K562 (cell line): ENCODE results near the gene TENM3. TPM values are rescaled to one million over a fixed set of nuclear protein-coding genes. Genes with fewer than 3 reads are reported as not detected.

Experiments used
- ATAC-seq: fragments of 200-7000 bp; cut with Tn5 transposase; 3 replicates; pipeline ENCODE4 v1.9.1; 2020; ENCODE audit warnings: moderate library complexity
- BruUV-seq: library from RNA; stranded (reverse); fragments of 400-500 nt; replicated peaks from 2 replicates; lab custom pipeline; 2021; lab: Mats Ljungman, UMichigan
- CTCF ChIA-PET: fragments of 300-600 bp; formaldehyde crosslinking; extraction: SDS; loops from one replicate; lab custom pipeline; 2021; ENCODE audit warnings: low intra/inter-chr PET ratio; lab: Yijun Ruan, JAX
- POLR2A ChIA-PET: fragments of 300-600, 350-650 bp; sonication (Branson Sonifier 250); formaldehyde crosslinking; extraction: SDS; loops from one replicate; lab custom pipeline; 2021; ENCODE audit warnings: antibody characterized with exemption, inconsistent platforms; lab: Yijun Ruan, JAX
- DNase-seq, 4 experiments: peaks; one replicate each; pipeline versions ENCODE4 v3.0.0 to v3.0.0-alpha.2; 2011 to 2018; ENCODE audit warnings: low spot score in 3 of 4, mixed read lengths in 3 of 4; ENCODE audit errors: extremely low read depth in 1 of 4
- FAIRE-seq: peaks from 2 replicates; lab custom pipeline; 2011; peaks lifted over from hg19 to GRCh38; lab: Jason Lieb, UNC
- H2AFZ ChIP-seq: 2 replicates; pipeline ENCODE4 v1.6.0; 2011; ENCODE audit warnings: low read depth, low read length, control low read depth, inconsistent platforms
- H3K27ac ChIP-seq: fragments of 200-600 bp; 3 replicates; pipeline ENCODE4 v1.8.0; 2011; ENCODE audit warnings: low read depth, mild to moderate bottlenecking, control low read depth, inconsistent platforms, low read length, moderate library complexity, mixed read lengths; ENCODE audit errors: extremely low read depth
- H3K27me3 ChIP-seq, 2 experiments: fragments of 300-600 bp in 1 of 2; 2 replicates in 1 of 2; 3 replicates in 1 of 2; pipeline versions ENCODE4 v1.6.0 to v1.8.0; 2011; ENCODE audit warnings: inconsistent platforms in 2 of 2, low read length in 2 of 2, mild to moderate bottlenecking in 1 of 2, mixed read lengths in 1 of 2, moderate library complexity in 1 of 2; ENCODE audit not compliant: control insufficient read depth in 2 of 2, insufficient read depth in 2 of 2
- H3K36me3 ChIP-seq: fragments of 300-600 bp; 3 replicates; pipeline ENCODE4 v1.8.0; 2011; ENCODE audit warnings: mild to moderate bottlenecking, low read length, inconsistent platforms; ENCODE audit not compliant: control insufficient read depth, insufficient read depth
- H3K4me1 ChIP-seq, 2 experiments: fragments of 200-600 bp in 1 of 2; replicated peaks in 1 of 2; 2 replicates in 1 of 2; 3 replicates in 1 of 2; pipeline versions ENCODE4 v1.5.1 to v1.8.0; 2011; ENCODE audit warnings: inconsistent platforms in 2 of 2, low read length in 2 of 2, mild to moderate bottlenecking in 1 of 2, mixed read lengths in 1 of 2, moderate library complexity in 1 of 2; ENCODE audit not compliant: control insufficient read depth in 2 of 2, insufficient read depth in 2 of 2
- H3K4me2 ChIP-seq: 2 replicates; pipeline ENCODE4 v1.6.1; 2011; ENCODE audit warnings: low read length, control low read depth, inconsistent platforms, mixed read lengths; ENCODE audit not compliant: insufficient read depth
- H3K4me3 ChIP-seq: fragments of 200-600 bp; sonication (generic), shearing (Covaris generic); 2 replicates; pipeline ENCODE4 v1.5.1; 2016; ENCODE audit warnings: control low read depth, inconsistent platforms
- H3K79me2 ChIP-seq: fragments of 200-600 bp; 3 replicates; pipeline ENCODE4 v1.8.0; 2011; ENCODE audit warnings: low read length, inconsistent platforms; ENCODE audit not compliant: control insufficient read depth, insufficient read depth
- H3K9ac ChIP-seq, 2 experiments: 2 replicates each; pipeline versions ENCODE4 v1.6.0 to v1.6.1; 2011; ENCODE audit warnings: low read depth in 2 of 2, low read length in 2 of 2, control low read depth in 1 of 2, inconsistent platforms in 1 of 2, mild to moderate bottlenecking in 1 of 2, mixed read lengths in 1 of 2; ENCODE audit not compliant: insufficient read depth in 1 of 2
- H3K9me1 ChIP-seq: one replicate; pipeline ENCODE4 v1.6.0; 2011; ENCODE audit warnings: inconsistent platforms, mild to moderate bottlenecking, low read length, moderate library complexity; ENCODE audit not compliant: control insufficient read depth, insufficient read depth
- H3K9me3 ChIP-seq: replicated peaks from 2 replicates; pipeline ENCODE4 v1.5.1; 2011; ENCODE audit warnings: low read depth, low read length, inconsistent platforms; ENCODE audit not compliant: control insufficient read depth, insufficient read depth
- H4K20me1 ChIP-seq: replicated peaks from 2 replicates; pipeline ENCODE4 v1.6.1; 2011; ENCODE audit warnings: low read length, inconsistent platforms, mixed read lengths; ENCODE audit not compliant: control insufficient read depth, insufficient read depth
- CREB3L1 ChIP-seq: fragments of 450-650 bp; IDR thresholded peaks from 2 replicates; pipeline ENCODE4 v1.6.1; 2014; ENCODE audit warnings: low read depth, mild to moderate bottlenecking, moderate library complexity, borderline replicate concordance
- EGR1 ChIP-seq: fragments of 450-650 bp; conservative IDR thresholded peaks from 2 replicates; pipeline ENCODE4 v1.6.1; 2017; ENCODE audit warnings: mild to moderate bottlenecking
- ELF1 ChIP-seq: fragments of 200-800 bp; sonication (Bioruptor generic); IDR thresholded peaks from 2 replicates; pipeline ENCODE4 v1.6.1; 2016; ENCODE audit warnings: missing genetic modification characterization, missing compliant biosample characterization
- ETV5 ChIP-seq: sonication (generic); formaldehyde crosslinking; IDR thresholded peaks from 2 replicates; pipeline ENCODE4 v1.4.0; 2020; ENCODE audit warnings: low read depth, mild to moderate bottlenecking, missing genetic modification reagents
- KLF16 ChIP-seq: IDR thresholded peaks from 2 replicates; pipeline ENCODE4 v1.6.1; 2016; ENCODE audit warnings: antibody characterized with exemption
- MLX ChIP-seq, 2 experiments: fragments of 450-650 bp in 1 of 2; sonication (generic) in 1 of 2; formaldehyde crosslinking; conservative IDR thresholded peaks; 2 replicates each; pipeline versions ENCODE4 v1.4.0 to v1.8.1; 2020 to 2022; ENCODE audit warnings: mild to moderate bottlenecking in 1 of 2, missing genetic modification reagents in 1 of 2
- POLR3A ChIP-seq: IDR thresholded peaks from 2 replicates; pipeline ENCODE4 v1.6.1; 2011; ENCODE audit warnings: borderline replicate concordance, mild to moderate bottlenecking, moderate library complexity; ENCODE audit not compliant: insufficient read length, insufficient read depth; ENCODE audit errors: extremely low read depth
- PRPF4 ChIP-seq: fragments of 200-400 bp; formaldehyde crosslinking; IDR thresholded peaks from one replicate; pipeline ENCODE4 v1.6.1; 2017; ENCODE audit warnings: low read length, low read depth, mild to moderate bottlenecking; ENCODE audit not compliant: insufficient read depth, poor library complexity, severe bottlenecking
- PURB ChIP-seq: sonication (generic); formaldehyde crosslinking; IDR thresholded peaks from 2 replicates; pipeline ENCODE4 v1.9.0; 2021; ENCODE audit warnings: low read depth, mild to moderate bottlenecking, missing genetic modification reagents
- PYGO2 ChIP-seq: fragments of 450-650 bp; IDR thresholded peaks from 2 replicates; pipeline ENCODE4 v1.6.1; 2016; ENCODE audit warnings: mild to moderate bottlenecking, missing genetic modification characterization, moderate library complexity, missing compliant biosample characterization
- RNF2 ChIP-seq: sonication (generic); IDR thresholded peaks from 2 replicates; pipeline ENCODE4 v1.6.1; 2016
- SMARCA5 ChIP-seq: fragments of 450-650 bp; IDR thresholded peaks from 2 replicates; pipeline ENCODE4 v1.6.1; 2016
- TAF9B ChIP-seq: fragments of 450-650 bp; IDR thresholded peaks from 2 replicates; pipeline ENCODE4 v1.6.1; 2018; ENCODE audit warnings: mild to moderate bottlenecking; ENCODE audit not compliant: partially characterized antibody
- ZNF449 ChIP-seq: fragments of 250-450 bp; sonication (Bioruptor Pico); IDR thresholded peaks from 2 replicates; pipeline ENCODE4 v1.8.0; 2022; ENCODE audit warnings: moderate library complexity, mild to moderate bottlenecking, inconsistent platforms
- WGBS: fragments of 100-300 bp; shearing (Covaris generic); methylation state at CpG from one replicate; pipeline ENCODE4 v1.1.6; 2016; ENCODE audit warnings: low coverage, mixed read lengths; ENCODE audit not compliant: insufficient coverage; ENCODE audit errors: missing lambda C conversion rate; 5-methylcytosine and 5-hydroxymethylcytosine counted together
- in situ Hi-C: fragments of 300-500 bp; cut with MboI; formaldehyde crosslinking; loops from 4 replicates; pipeline ENCODE4 v1.15.0; 2018; ENCODE audit warnings: inconsistent platforms, mixed read lengths
- intact Hi-C: fragments of 100-400 bp; cut with micrococcal nuclease; formaldehyde crosslinking; loops from 2 replicates; pipeline ENCODE4 v1.14.2; 2022
- polyA plus RNA-seq, 8 experiments: library from polyadenylated mRNA; depleted of rRNA in 4 of 8; stranded (reverse) in 5 of 8; unstranded in 3 of 8; fragments of >200 nt; fragmentation: Nextera tagmentation in 2 of 8; fragmentation: Illumina TruSeq in 1 of 8; extraction: Ambion mirVana in 2 of 8; extraction: Trizol in 1 of 8; gene quantifications; 2 replicates each; pipeline versions ENCODE4 v1.2.1 to v1.2.3, GENCODE V29; 2011 to 2014; ENCODE audit warnings: inconsistent platforms in 1 of 8, missing spikeins in 1 of 8
- total RNA-seq, 7 experiments: library from RNA; depleted of rRNA in 6 of 7; stranded (reverse); fragments of >200 nt in 6 of 7; fragmentation: Illumina TruSeq in 2 of 7; extraction: Trizol in 2 of 7; gene quantifications; 2 replicates each; pipeline versions ENCODE4 v1.2.1 to v1.2.3, GENCODE V29; 2011 to 2021; ENCODE audit warnings: low replicate concordance in 1 of 7

TENM3 gene
- total and polyA plus RNA-seq, 9 of the 15 experiments (the other 6 are each of a cell fraction or from before 2014, with no cell fraction given), result 0.01 to 0.02 TPM; not detected in 7

- no peak for TF ChIP-seq TAF9B
- TF ChIP-seq ELF1, result no peak
- no peak for TF ChIP-seq CREB3L1
- TF ChIP-seq KLF16, result no peak
- no peak for TF ChIP-seq RNF2
- Histone ChIP-seq H3K4me2 (no peak overlapping the region), H2AFZ (no peak overlapping the region), H3K36me3 (no peaks in the 10 kb centered on the region), H3K27ac (no peak overlapping the region), H4K20me1 (no peaks in the 10 kb centered on the region), H3K9ac (no peak overlapping the region), H3K9me1 (no peaks in the 10 kb centered on the region), H3K79me2 (no peaks in the 10 kb centered on the region), H3K4me3 (no peak overlapping the region), H3K9me3 (no peaks in the 10 kb centered on the region), H3K27me3 (no peaks in the 10 kb centered on the region), H3K4me1 (no peaks in the 10 kb centered on the region; a peak in 1 of 5 replicates)
- in situ Hi-C loops, result no loop called here
- CTCF ChIA-PET, result no interaction called here
- no TSS peak for BruUV-seq
- DNase-seq (no peak), FAIRE-seq (no peak), ATAC-seq (no peak)
- POLR2A ChIA-PET, result no interaction called here
- intact Hi-C loops, result no loop called here
- whole genome bisulfite sequencing, result 0% methylated on average over 4 of the region's 4 CpGs
Measured at GRCh38 chr4:182339221-182339641, 96.0 kb downstream of the TENM3 start.

- in situ Hi-C loops (no loop called here), intact Hi-C loops (no loop called here)
- ATAC-seq (no peak), FAIRE-seq (no peak), DNase-seq (no peak)
- Histone ChIP-seq H3K36me3 (no peaks in the 10 kb centered on the region), H3K79me2 (no peaks in the 10 kb centered on the region), H3K4me1 (no peaks in the 10 kb centered on the region), H3K27me3 (no peaks in the 10 kb centered on the region), H3K4me3 (no peak overlapping the region), H3K27ac (no peak overlapping the region), H3K9me3 (no peaks in the 10 kb centered on the region), H2AFZ (no peak overlapping the region), H3K9me1 (no peaks in the 10 kb centered on the region), H3K4me2 (no peak overlapping the region), H4K20me1 (no peaks in the 10 kb centered on the region), H3K9ac (no peak overlapping the region)
- 0% methylated on average over 3 of the region's 4 CpGs for WGBS
- ChIA-PET CTCF (no interaction called here), POLR2A (no interaction called here)
- no TSS peak for BruUV-seq
- TF ChIP-seq PYGO2 (no peak), EGR1 (no peak), PRPF4 (no peak), MLX (CRISPR knock-in tag; conservative IDR thresholded peaks at IDR 0.05) (no peak), ZNF449 (CRISPR knock-in tag) (no peak), POLR3A (no peak), SMARCA5 (no peak), PURB (no peak), ETV5 (no peak)
Measured at GRCh38 chr4:182343453-182343852, 100.3 kb downstream of the TENM3 start.
